Esophagus squamous epithelium (tissue), 5 donors: ENCODE results near the gene FOXK1. TPM values are rescaled to one million over a fixed set of nuclear protein-coding genes. Genes with fewer than 3 reads are reported as not detected.
"Not testable (repeated sequence)": the region's sequence is repeated elsewhere in the genome, so short reads cannot be mapped to it uniquely, and the experiment has no call there.

Source experiments
- DNase-seq: peaks from one replicate; lab custom pipeline; 2025; lab: John Stamatoyannopoulos, UW
- H3K27ac ChIP-seq, 4 donors: fragments of 200-600 bp; sonication (generic); one replicate each; pipeline ENCODE4 v1.5.1; 2016 to 2019; ENCODE audit warnings: mild to moderate bottlenecking in 1 of 4
- H3K27me3 ChIP-seq, 4 donors: fragments of 200-600 bp; sonication (generic); 1 replicate in 3 of 4; 2 replicates in 1 of 4; pipeline versions ENCODE4 v1.5.1 to v1.6.0; 2017 to 2021; ENCODE audit warnings: antibody characterized with exemption in 1 of 4
- H3K36me3 ChIP-seq, 3 donors: fragments of 200-600 bp; sonication (generic); one replicate each; pipeline ENCODE4 v1.5.1; 2016 to 2019
- H3K4me1 ChIP-seq, 3 donors: fragments of 200-600 bp; sonication (generic); one replicate each; pipeline ENCODE4 v1.5.1; 2017 to 2019
- H3K4me3 ChIP-seq, 4 donors: fragments of 200-600 bp; sonication (generic); 1 replicate in 3 of 4; 2 replicates in 1 of 4; pipeline ENCODE4 v1.5.1; 2016 to 2019; ENCODE audit warnings: mild to moderate bottlenecking in 2 of 4, moderate library complexity in 1 of 4
- H3K9me3 ChIP-seq, 3 donors: fragments of 200-600 bp; sonication (generic); one replicate each; pipeline ENCODE4 v1.5.1; 2016 to 2019
- POLR2A ChIP-seq, 4 donors: fragments of 450-650 bp; IDR thresholded peaks; one replicate each; pipeline ENCODE4 v1.6.1; 2017; ENCODE audit warnings: antibody characterized with exemption in 4 of 4, mild to moderate bottlenecking in 4 of 4, moderate library complexity in 3 of 4
- WGBS, 2 donors: methylation state at CpG; one replicate each; pipeline ENCODE4 v1.1.5; 2018; 5-methylcytosine and 5-hydroxymethylcytosine counted together
- intact Hi-C: fragments of 100-400 bp; cut with DNase I; formaldehyde crosslinking; loops from one replicate; pipeline ENCODE4 v1.15.0; 2022
- total RNA-seq, 4 donors: library from RNA; depleted of rRNA; stranded (reverse); fragments of >200 nt; gene quantifications; one replicate each; pipeline ENCODE4 v1.1.0, GENCODE V29; 2016
- TF ChIP-seq, protein P1 (sequence below), 6 experiments: fragments of 450-650 bp in 4 of 6; fragments of 200-600 bp in 2 of 6; sonication (generic) in 2 of 6; IDR thresholded peaks; one replicate each; pipeline ENCODE4 v1.5.1; 2016 to 2019; ENCODE audit warnings: antibody characterized with exemption in 6 of 6, mild to moderate bottlenecking in 4 of 6, moderate library complexity in 4 of 6
- donor health status: DM: yes; HTN: yes; CAD: no.

FOXK1 gene
- total RNA-seq, 4 donors from 2014 or later: 11.9 to 25.7 (median 15.9) TPM

DNA sequence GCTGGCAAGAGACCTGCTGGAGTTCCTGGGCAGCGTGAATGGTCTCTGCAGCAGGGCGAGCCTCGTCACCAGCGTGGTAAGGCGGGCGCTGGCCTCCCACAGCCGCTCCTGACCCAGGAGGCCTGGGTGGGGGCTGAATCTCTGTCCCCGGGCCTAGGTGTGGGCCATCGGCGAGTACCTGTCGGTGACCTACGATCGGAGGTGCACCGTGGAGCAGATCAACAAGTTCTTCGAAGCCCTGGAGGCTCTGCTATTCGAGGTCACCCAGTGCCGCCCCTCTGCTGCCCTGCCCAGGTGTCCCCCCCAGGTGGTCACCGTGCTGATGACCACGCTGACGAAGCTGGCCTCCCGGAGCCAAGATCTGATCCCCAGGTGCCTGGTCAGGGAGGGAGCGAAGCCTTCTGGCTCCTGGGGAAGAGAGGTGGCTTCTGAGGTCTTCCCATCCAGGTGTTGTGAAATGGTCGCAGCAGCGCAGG lies 108.5 kb downstream of the FOXK1 start:
- Histone ChIP-seq H3K36me3 (peaks cover 28 to 68% (median 42%) of the 10 kb centered on the region in 3 donors), H3K4me3 (no peak overlapping the region), H3K27me3 (no peaks in the 10 kb centered on the region), H3K9me3 (no peaks in the 10 kb centered on the region), H3K27ac (no peak overlapping the region), H3K4me1 (peaks cover 0 to 18% (median 17%) of the 10 kb centered on the region in 3 donors)
- DNase-seq: no peak
- intact Hi-C loops: loop anchor here (10.0 kb wide), 1 partner anchor 294 kb away; no protein-coding TSS in a partner anchor
- WGBS, 2 donors: 100% methylated on average over 2 of the region's 24 CpGs; no CpG with 5 or more reads in 1 of the 2 donors
- TF ChIP-seq POLR2A (IDR thresholded peaks at IDR 0.05): no peak
- TF ChIP-seq, protein P1, sequence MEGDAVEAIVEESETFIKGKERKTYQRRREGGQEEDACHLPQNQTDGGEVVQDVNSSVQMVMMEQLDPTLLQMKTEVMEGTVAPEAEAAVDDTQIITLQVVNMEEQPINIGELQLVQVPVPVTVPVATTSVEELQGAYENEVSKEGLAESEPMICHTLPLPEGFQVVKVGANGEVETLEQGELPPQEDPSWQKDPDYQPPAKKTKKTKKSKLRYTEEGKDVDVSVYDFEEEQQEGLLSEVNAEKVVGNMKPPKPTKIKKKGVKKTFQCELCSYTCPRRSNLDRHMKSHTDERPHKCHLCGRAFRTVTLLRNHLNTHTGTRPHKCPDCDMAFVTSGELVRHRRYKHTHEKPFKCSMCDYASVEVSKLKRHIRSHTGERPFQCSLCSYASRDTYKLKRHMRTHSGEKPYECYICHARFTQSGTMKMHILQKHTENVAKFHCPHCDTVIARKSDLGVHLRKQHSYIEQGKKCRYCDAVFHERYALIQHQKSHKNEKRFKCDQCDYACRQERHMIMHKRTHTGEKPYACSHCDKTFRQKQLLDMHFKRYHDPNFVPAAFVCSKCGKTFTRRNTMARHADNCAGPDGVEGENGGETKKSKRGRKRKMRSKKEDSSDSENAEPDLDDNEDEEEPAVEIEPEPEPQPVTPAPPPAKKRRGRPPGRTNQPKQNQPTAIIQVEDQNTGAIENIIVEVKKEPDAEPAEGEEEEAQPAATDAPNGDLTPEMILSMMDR (IDR thresholded peaks at IDR 0.05): no peak

DNA sequence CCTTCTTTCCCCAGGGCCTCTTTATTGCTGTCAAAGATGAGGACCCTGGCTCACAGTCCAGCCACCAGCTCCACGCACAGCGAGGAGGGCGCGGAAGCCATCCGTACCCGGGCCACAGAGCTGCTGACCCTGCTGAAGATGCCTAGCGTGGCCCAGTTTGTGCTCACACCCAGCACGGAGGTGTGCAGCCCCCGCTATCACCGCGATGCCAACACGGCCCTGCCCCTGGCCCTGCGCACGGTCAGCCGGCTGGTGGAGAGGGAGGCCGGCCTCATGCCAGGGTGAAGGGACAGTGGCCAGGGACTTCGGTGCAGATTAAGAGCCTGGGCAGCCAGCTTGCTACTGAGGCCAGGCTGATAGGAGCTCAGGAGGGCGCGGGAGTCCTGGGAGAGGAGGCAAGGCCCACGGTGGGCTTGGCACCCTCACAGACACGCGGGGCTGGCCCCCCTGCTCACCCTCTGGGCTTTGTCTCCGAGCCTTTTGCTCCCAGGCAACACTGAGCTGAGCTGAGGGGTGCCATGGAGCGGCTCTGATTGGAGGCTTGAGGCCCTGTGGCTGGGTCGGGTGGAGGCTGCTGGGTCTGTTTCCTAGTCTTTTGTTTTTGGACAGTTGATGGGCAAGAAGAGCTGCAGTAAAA lies 109.1 kb downstream of the FOXK1 start:
- H3K27me3 ChIP-seq: no peaks in the 10 kb centered on the region
- no peak for DNase-seq
- WGBS, 2 donors: 100% methylated on average over 3 of the region's 25 CpGs; no CpG with 5 or more reads in 1 of the 2 donors
- no peak overlapping the region for H3K27ac ChIP-seq
- intact Hi-C loops: loop anchor here (10.0 kb wide), 1 partner anchor 294 kb away; no protein-coding TSS in a partner anchor
- peaks cover 27 to 61% (median 38%) of the 10 kb centered on the region in 3 donors for H3K36me3 ChIP-seq
- no peaks in the 10 kb centered on the region for H3K9me3 ChIP-seq
- peaks cover 0 to 18% (median 17%) of the 10 kb centered on the region in 3 donors for H3K4me1 ChIP-seq
- TF ChIP-seq, protein P1 (IDR thresholded peaks at IDR 0.05): no peak
- no peak for TF ChIP-seq POLR2A (IDR thresholded peaks at IDR 0.05)
- H3K4me3 ChIP-seq: no peak overlapping the region

DNA sequence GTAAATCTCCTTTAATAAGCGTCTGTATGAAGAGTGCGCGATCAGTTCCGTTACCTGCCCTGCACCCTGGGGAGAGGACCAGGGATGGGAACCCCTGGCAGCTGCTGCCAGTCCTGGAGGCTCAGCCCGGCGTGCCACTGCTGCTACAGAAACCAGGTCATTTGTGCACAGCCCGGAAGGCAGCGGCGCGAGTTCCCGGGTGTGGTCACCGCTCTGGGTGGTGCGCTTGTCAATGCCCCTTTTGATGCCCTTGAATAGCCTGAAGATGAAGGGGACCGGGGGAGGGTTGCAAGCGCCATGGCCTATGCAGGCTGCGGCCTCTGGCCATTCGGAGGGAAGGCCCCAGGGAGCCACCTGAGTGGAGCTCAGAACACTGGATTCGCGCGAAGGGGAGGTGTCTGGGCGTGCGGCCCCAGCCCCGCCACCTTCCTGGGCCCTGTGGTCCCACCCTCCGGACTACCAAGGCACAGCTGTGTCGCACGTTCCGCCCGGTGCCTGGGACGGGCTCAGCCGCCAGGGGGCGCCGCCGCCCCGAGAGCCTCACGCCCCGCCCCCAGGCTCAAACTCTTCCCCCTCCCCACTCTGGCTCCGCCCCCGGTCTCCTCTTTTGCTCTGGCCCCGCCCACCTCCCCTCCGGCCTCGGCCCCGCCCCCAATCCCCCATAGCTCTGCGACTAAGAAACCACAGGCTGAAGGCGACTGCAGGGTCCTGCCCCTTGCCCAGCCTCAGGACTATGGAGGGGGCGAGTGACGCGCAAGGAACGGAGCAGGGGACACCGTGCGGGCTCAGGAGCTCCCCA lies 109.8 kb downstream of the FOXK1 start:
- H3K27me3 ChIP-seq: no peaks in the 10 kb centered on the region
- H3K27ac ChIP-seq: peak overlapping the region in 3 of 4 donors; percentile 49 to 71 (median 70)
- H3K36me3 ChIP-seq: peaks cover 22 to 54% (median 31%) of the 10 kb centered on the region in 3 donors
- 90% methylated on average over 9 of the region's 50 CpGs; no CpG with 5 or more reads in 1 of the 2 donors for WGBS, 2 donors
- H3K4me1 ChIP-seq: peaks cover 0 to 18% (median 17%) of the 10 kb centered on the region in 3 donors
- intact Hi-C loops: loop anchor here (10.0 kb wide), 1 partner anchor 293 kb away; no protein-coding TSS in a partner anchor
- peak overlapping the region; percentile 23 to 57 (median 48) for H3K4me3 ChIP-seq
- no peak for DNase-seq
- TF ChIP-seq, protein P1 (IDR thresholded peaks at IDR 0.05): peak; percentile 34 to 75 (median 48)
- TF ChIP-seq POLR2A (IDR thresholded peaks at IDR 0.05): no peak
- no peaks in the 10 kb centered on the region for H3K9me3 ChIP-seq

DNA sequence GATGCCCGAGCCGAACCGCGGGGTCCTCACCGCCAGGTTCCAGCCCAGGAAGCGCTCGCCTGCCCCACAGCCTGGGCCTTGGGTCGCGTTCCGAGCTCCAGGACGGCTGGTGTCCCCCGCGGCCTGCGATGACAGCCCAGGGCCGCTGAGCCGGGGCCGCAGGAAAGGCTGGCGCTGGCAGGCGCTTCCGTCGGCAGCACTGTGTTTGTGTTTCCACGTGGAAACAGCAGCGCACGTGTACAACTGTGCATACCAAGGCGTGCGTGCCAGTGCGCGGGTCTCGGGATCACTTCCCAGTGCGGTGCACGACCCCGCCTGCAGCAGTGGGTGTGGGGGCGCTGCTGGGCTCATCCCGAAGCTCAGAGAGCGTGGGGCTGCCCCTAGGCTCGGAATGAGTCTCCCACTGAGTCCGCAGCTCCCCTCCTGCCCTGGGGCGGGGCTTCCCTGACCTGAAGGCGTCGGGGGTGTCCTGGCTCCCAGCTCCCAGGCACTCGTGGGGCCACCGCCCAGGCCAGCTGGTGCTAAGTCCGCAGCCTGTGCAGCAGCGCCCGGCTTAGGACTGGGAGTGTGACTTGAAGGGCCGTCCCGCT lies 110.5 kb downstream of the FOXK1 start:
- H3K9me3 ChIP-seq: no peaks in the 10 kb centered on the region
- H3K4me1 ChIP-seq: peaks cover 0 to 18% (median 17%) of the 10 kb centered on the region in 3 donors
- intact Hi-C loops: loop anchor here (10.0 kb wide), 1 partner anchor 292 kb away; no protein-coding TSS in a partner anchor
- peaks cover 16 to 47% (median 27%) of the 10 kb centered on the region in 3 donors for H3K36me3 ChIP-seq
- no peak for TF ChIP-seq POLR2A (IDR thresholded peaks at IDR 0.05)
- TF ChIP-seq, protein P1 (IDR thresholded peaks at IDR 0.05): no peak
- H3K27me3 ChIP-seq: no peaks in the 10 kb centered on the region
- H3K4me3 ChIP-seq: peak overlapping the region; percentile 23 to 57 (median 48)
- no peak for DNase-seq
- H3K27ac ChIP-seq: peak overlapping the region in 3 of 4 donors; percentile 49 to 71 (median 70)
- WGBS, 2 donors: 60% methylated on average over 1 of the region's 47 CpGs; no CpG with 5 or more reads in 1 of the 2 donors

DNA sequence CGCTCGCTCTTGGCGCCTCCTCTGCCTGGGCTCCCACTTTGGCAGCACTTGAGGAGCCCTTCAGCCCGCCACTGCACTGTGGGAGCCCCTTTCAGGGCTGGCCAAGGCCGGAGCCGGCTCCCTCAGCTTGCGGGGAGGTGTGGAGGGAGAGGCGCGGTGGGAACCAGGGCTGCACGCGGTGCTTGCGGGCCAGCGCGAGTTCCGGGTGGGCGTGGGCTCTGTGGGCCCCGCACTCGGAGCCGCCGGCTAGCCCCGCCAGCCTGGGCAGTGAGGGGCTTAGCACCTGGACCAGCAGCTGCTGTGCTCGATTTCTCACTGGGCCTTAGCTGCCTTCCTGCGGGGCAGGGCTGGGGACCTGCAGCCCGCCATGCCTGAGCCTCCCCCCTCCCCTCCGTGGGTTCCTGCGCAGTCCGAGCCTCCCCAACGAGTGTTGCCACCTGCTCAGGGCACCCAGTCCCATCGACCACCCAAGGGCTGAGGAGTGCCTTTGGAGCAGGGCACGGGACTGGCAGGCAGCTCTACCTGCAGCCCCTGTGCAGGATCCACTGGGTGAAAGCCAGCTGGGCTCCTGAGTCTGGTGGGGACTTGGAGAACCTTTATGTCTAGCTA lies 111.4 kb downstream of the FOXK1 start:
- H3K4me1 ChIP-seq: peaks cover 0 to 24% (median 17%) of the 10 kb centered on the region in 3 donors
- intact Hi-C loops: loop anchor here (10.0 kb wide), 1 partner anchor 291 kb away; no protein-coding TSS in a partner anchor
- not testable (repeated sequence) for H3K27ac ChIP-seq, DNase-seq, H3K27me3 ChIP-seq, H3K9me3 ChIP-seq, H3K4me3 ChIP-seq
- H3K36me3 ChIP-seq: peaks cover 10 to 39% (median 19%) of the 10 kb centered on the region in 3 donors
- WGBS, 2 donors: 84 to 94% methylated on average over 6 to 12 of the region's 30 CpGs

DNA sequence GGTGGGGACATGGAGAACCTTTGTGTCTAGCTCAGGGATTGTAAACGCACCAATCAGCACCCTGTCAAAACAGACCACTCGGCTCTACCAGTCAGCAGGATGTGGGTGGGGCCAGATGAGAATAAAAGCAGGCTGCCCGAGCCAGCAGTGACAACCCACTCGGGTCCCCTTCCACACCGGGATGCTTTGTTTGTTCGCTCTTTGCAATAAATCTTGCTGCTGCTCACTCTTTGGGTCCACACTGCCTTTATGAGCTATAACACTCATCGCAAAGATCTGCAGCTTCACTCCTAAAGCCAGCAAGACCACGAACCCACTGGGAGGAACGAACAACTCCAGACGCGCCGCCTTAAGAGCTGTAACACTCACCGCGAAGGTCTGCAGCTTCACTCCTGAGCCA lies 112.1 kb downstream of the FOXK1 start:
- Histone ChIP-seq H3K4me1 (peaks cover 0 to 26% (median 17%) of the 10 kb centered on the region in 3 donors), H3K36me3 (peaks cover 6 to 32% (median 12%) of the 10 kb centered on the region in 3 donors)
- H3K27me3 ChIP-seq, H3K27ac ChIP-seq, H3K9me3 ChIP-seq, H3K4me3 ChIP-seq, DNase-seq: not testable (repeated sequence)
- intact Hi-C loops: loop anchor here (10.0 kb wide), 1 partner anchor 291 kb away; no protein-coding TSS in a partner anchor
- WGBS, 2 donors: 71 to 79% methylated on average over 10 to 12 of the region's 14 CpGs
